ENCODE data around the gene PITX2. TPM values are rescaled to one million over a fixed set of nuclear protein-coding genes. Genes with fewer than 3 reads are reported as not detected.

The PITX2 gene
- total and polyA plus RNA-seq, 10 donors: 0.12 TPM; not detected in 9

GRCh38 chr4:110621839-110622751 lies 782 bp downstream of the PITX2 start:
- TF ChIP-seq POLR2AphosphoS5 (IDR thresholded peaks at IDR 0.05): no peak
- no peak for TF ChIP-seq POLR2A (IDR thresholded peaks at IDR 0.05)
- TF ChIP-seq, protein P1, sequence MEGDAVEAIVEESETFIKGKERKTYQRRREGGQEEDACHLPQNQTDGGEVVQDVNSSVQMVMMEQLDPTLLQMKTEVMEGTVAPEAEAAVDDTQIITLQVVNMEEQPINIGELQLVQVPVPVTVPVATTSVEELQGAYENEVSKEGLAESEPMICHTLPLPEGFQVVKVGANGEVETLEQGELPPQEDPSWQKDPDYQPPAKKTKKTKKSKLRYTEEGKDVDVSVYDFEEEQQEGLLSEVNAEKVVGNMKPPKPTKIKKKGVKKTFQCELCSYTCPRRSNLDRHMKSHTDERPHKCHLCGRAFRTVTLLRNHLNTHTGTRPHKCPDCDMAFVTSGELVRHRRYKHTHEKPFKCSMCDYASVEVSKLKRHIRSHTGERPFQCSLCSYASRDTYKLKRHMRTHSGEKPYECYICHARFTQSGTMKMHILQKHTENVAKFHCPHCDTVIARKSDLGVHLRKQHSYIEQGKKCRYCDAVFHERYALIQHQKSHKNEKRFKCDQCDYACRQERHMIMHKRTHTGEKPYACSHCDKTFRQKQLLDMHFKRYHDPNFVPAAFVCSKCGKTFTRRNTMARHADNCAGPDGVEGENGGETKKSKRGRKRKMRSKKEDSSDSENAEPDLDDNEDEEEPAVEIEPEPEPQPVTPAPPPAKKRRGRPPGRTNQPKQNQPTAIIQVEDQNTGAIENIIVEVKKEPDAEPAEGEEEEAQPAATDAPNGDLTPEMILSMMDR (IDR thresholded peaks at IDR 0.05 in 8 of 11, conservative IDR thresholded peaks at IDR 0.05 in 3 of 11): no peak
- Histone ChIP-seq H3K4me1 (peaks cover 20 to 44% (median 27%) of the 10 kb centered on the region in 6 donors), H3K36me3 (no peaks in the 10 kb centered on the region), H3K27me3 (replicated peaks in 1 of 7) (peaks cover 13 to 100% (median 100%) of the 10 kb centered on the region in 7 donors), H3K9me3 (peaks cover 0 to 10% (median 0%) of the 10 kb centered on the region in 8 donors), H3K27ac (no peak overlapping the region), H3K4me3 (peak overlapping the region in 7 of 8 donors; percentile 27 to 62 (median 29))
- WGBS, 5 donors: 4 to 11% (median 7%) methylated on average over 32 to 73 of the region's 73 CpGs
- DNase-seq: no peak
- intact Hi-C loops (cut with DNase I; ENCODE audit: low total_unique reads): no loop called here

- 2 to 7% (median 6%) methylated on average over 39 to 40 of the region's 40 CpGs for WGBS, 5 donors
- no peak overlapping the region for H3K27ac ChIP-seq
- TF ChIP-seq POLR2AphosphoS5 (IDR thresholded peaks at IDR 0.05) (no peak), POLR2A (IDR thresholded peaks at IDR 0.05) (no peak)
- TF ChIP-seq, protein P1 (IDR thresholded peaks at IDR 0.05 in 8 of 11, conservative IDR thresholded peaks at IDR 0.05 in 3 of 11): no peak
- peaks cover 0 to 10% (median 0%) of the 10 kb centered on the region in 8 donors for H3K9me3 ChIP-seq
- H3K27me3 ChIP-seq (replicated peaks in 1 of 7): peaks cover 13 to 100% (median 100%) of the 10 kb centered on the region in 7 donors
- peak overlapping the region in 6 of 8 donors; percentile 1 to 62 (median 18) for H3K4me3 ChIP-seq
- H3K4me1 ChIP-seq: peaks cover 20 to 44% (median 27%) of the 10 kb centered on the region in 6 donors
- no peaks in the 10 kb centered on the region for H3K36me3 ChIP-seq
- no peak for DNase-seq
- intact Hi-C loops (cut with DNase I; ENCODE audit: low total_unique reads): no loop called here
Observed at GRCh38 chr4:110621328-110621812, 1.5 kb downstream of the PITX2 start.

GRCh38 chr4:110620691-110621327 lies 2.1 kb downstream of the PITX2 start:
- peak overlapping the region in 6 of 8 donors; percentile 1 to 62 (median 16) for H3K4me3 ChIP-seq
- peaks cover 13 to 100% (median 100%) of the 10 kb centered on the region in 7 donors for H3K27me3 ChIP-seq (replicated peaks in 1 of 7)
- intact Hi-C loops (cut with DNase I; ENCODE audit: low total_unique reads): no loop called here
- TF ChIP-seq POLR2AphosphoS5 (IDR thresholded peaks at IDR 0.05) (no peak), POLR2A (IDR thresholded peaks at IDR 0.05) (no peak)
- TF ChIP-seq, protein P1 (IDR thresholded peaks at IDR 0.05 in 8 of 11, conservative IDR thresholded peaks at IDR 0.05 in 3 of 11): no peak
- peak; percentile 69 for DNase-seq
- peaks cover 0 to 10% (median 0%) of the 10 kb centered on the region in 8 donors for H3K9me3 ChIP-seq
- no peak overlapping the region for H3K27ac ChIP-seq
- peaks cover 20 to 44% (median 27%) of the 10 kb centered on the region in 6 donors for H3K4me1 ChIP-seq
- H3K36me3 ChIP-seq: no peaks in the 10 kb centered on the region
- WGBS, 5 donors: 3 to 10% (median 6%) methylated on average over 36 to 37 of the region's 37 CpGs

Data from spleen (tissue), 11 donors.